ENCODE measurements around the gene CHPF2.

DNA sequence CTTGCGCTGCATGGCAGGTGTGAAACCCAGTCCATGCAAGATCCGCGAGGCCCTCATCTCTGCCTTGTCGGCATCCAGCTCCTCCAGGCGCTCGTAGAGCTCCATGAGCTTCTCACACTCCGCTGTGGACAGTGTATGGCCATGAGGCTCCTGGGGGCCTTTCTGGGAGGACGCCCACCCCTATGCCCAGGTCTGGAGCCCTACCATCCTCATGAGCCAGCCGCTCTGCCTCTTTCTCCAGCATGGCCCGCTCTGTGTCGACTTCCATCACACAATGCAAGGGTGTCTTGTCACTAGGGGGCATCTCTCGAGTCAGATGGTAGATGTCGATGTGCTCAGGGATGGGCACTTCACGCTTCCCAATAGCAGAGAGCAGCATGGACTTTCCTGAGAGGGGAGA lies 8.6 kb upstream of the CHPF2 start:
- TF ChIP-seq CTCF (optimal IDR thresholded peaks at IDR 0.05 in 1 of 3, IDR thresholded peaks at IDR 0.05 in 1 of 3, conservative IDR thresholded peaks at IDR 0.05 in 1 of 3; ENCODE audit: extremely low read depth in 1 of 3, insufficient read depth in 2 of 3, low read length in 3 of 3) (no peak), EZH2 (IDR thresholded peaks at IDR 0.05; ENCODE audit: low read length) (no peak)
